Fibroblast of lung (primary cell): ENCODE results near the gene CIC. TPM values are rescaled to one million over a fixed set of nuclear protein-coding genes. Genes with fewer than 3 reads are reported as not detected.
A peak's percentile ranks its signal among the peaks of the same experiment; 100 is the strongest.

ENCODE experiments used
- DNase-seq, 2 donors: peaks; one replicate each; pipeline versions ENCODE4 v3.0.0 to v3.0.0-alpha.2; 2010; ENCODE audit warnings: low read depth in 2 of 2
- H2AFZ ChIP-seq: 2 replicates; pipeline ENCODE4 v1.5.1; 2012; ENCODE audit warnings: low read length, control low read depth, inconsistent platforms
- H3K27ac ChIP-seq: 2 replicates; pipeline ENCODE4 v1.5.1; 2011; ENCODE audit warnings: low read length, control low read depth; ENCODE audit not compliant: insufficient read depth
- H3K27me3 ChIP-seq: 2 replicates; pipeline ENCODE4 v1.5.1; 2011; ENCODE audit warnings: mild to moderate bottlenecking, low read length; ENCODE audit not compliant: control insufficient read depth, insufficient read depth
- H3K36me3 ChIP-seq: 2 replicates; pipeline ENCODE4 v1.5.1; 2011; ENCODE audit warnings: low read length; ENCODE audit not compliant: control insufficient read depth, insufficient read depth
- H3K4me1 ChIP-seq: 2 replicates; pipeline ENCODE4 v1.5.1; 2011; ENCODE audit warnings: low read length; ENCODE audit not compliant: control insufficient read depth, insufficient read depth; ENCODE audit errors: extremely low read depth
- H3K4me2 ChIP-seq: 2 replicates; pipeline ENCODE4 v1.5.1; 2011; ENCODE audit warnings: low read length, control low read depth; ENCODE audit not compliant: insufficient read depth; ENCODE audit errors: extremely low read depth
- H3K4me3 ChIP-seq, 4 experiments: fragments of 200-600 bp in 1 of 4; sonication (generic) in 1 of 4; replicated peaks in 1 of 4; 2 replicates each; pipeline ENCODE4 v1.5.1; 2011 to 2016; ENCODE audit warnings: low read length in 4 of 4, low read depth in 3 of 4, mild to moderate bottlenecking in 3 of 4, control low read depth in 2 of 4, inconsistent platforms in 1 of 4, mixed read lengths in 1 of 4; ENCODE audit not compliant: insufficient read depth in 1 of 4; ENCODE audit errors: control extremely low read depth in 1 of 4
- H3K79me2 ChIP-seq: 2 replicates; pipeline ENCODE4 v1.5.1; 2012; ENCODE audit warnings: mild to moderate bottlenecking, low read length, inconsistent platforms; ENCODE audit not compliant: control insufficient read depth, insufficient read depth
- H3K9ac ChIP-seq: 2 replicates; pipeline ENCODE4 v1.5.1; 2011; ENCODE audit warnings: mild to moderate bottlenecking, low read length, control low read depth; ENCODE audit not compliant: insufficient read depth
- H3K9me3 ChIP-seq: 2 replicates; pipeline ENCODE4 v1.5.1; 2012; ENCODE audit warnings: low read depth, low read length; ENCODE audit not compliant: control insufficient read depth, insufficient read depth
- H4K20me1 ChIP-seq: 2 replicates; pipeline ENCODE4 v1.5.1; 2011; ENCODE audit warnings: low read length; ENCODE audit not compliant: control insufficient read depth, insufficient read depth; ENCODE audit errors: extremely low read depth
- CTCF ChIP-seq, 2 donors: IDR thresholded peaks in 1 of 2; conservative IDR thresholded peaks in 1 of 2; 1 replicate in 1 of 2; 2 replicates in 1 of 2; pipeline ENCODE4 v1.5.1; 2011 to 2012; ENCODE audit warnings: low read length in 2 of 2, control low read depth in 1 of 2, inconsistent platforms in 1 of 2, low read depth in 1 of 2, mild to moderate bottlenecking in 1 of 2
- EZH2 ChIP-seq: IDR thresholded peaks from 2 replicates; pipeline ENCODE4 v1.5.1; 2012; ENCODE audit warnings: low read length, control low read depth, mild to moderate bottlenecking; ENCODE audit errors: missing control alignments
- polyA plus RNA-seq, 2 donors: library from polyadenylated mRNA; depleted of rRNA in 1 of 2; stranded (reverse) in 1 of 2; unstranded in 1 of 2; fragments of >200 nt; gene quantifications; 2 replicates each; pipeline ENCODE4 v1.2.1, GENCODE V29; 2011 to 2012; ENCODE audit warnings: missing spikeins in 1 of 2
- total RNA-seq: library from RNA; depleted of rRNA; stranded (reverse); fragments of >200 nt; gene quantifications from 2 replicates; pipeline ENCODE4 v1.2.1, GENCODE V29; 2014

CIC gene
- total and polyA plus RNA-seq, 2 donors (not counting 1 experiment from before 2014, with no cell fraction given), result 8.5 to 23.6 TPM

- Histone ChIP-seq H3K4me3 (peak overlapping the region; percentile 77 to 98 (median 87)), H3K4me2 (peak overlapping the region; percentile 77), H2AFZ (no peak overlapping the region), H3K4me1 (peaks cover 8% of the 10 kb centered on the region), H3K9me3 (no peaks in the 10 kb centered on the region), H3K27me3 (no peaks in the 10 kb centered on the region), H4K20me1 (no peaks in the 10 kb centered on the region), H3K79me2 (peaks cover 58% of the 10 kb centered on the region), H3K36me3 (peaks cover 17% of the 10 kb centered on the region), H3K9ac (peak overlapping the region; percentile 85), H3K27ac (peak overlapping the region; percentile 89)
- TF ChIP-seq EZH2, result no peak
- TF ChIP-seq CTCF (conservative IDR thresholded peaks at IDR 0.05 in 1 of 2, IDR thresholded peaks at IDR 0.05 in 1 of 2; ENCODE audit: low read depth in 1 of 2, low read length in 2 of 2), result no peak
- DNase-seq, result no peak
These were observed 48.3 kb upstream of the CIC start for GRCh38 chr19:42220751-42221097.

GRCh38 chr19:42224940-42225717, 43.9 kb upstream of the CIC start:
- no peak for TF ChIP-seq EZH2
- TF ChIP-seq CTCF (conservative IDR thresholded peaks at IDR 0.05 in 1 of 2, IDR thresholded peaks at IDR 0.05 in 1 of 2; ENCODE audit: low read depth in 1 of 2, low read length in 2 of 2), result no peak
- no peaks in the 10 kb centered on the region for H3K9me3 ChIP-seq
- H4K20me1 ChIP-seq, result no peaks in the 10 kb centered on the region
- no peak for DNase-seq
- peaks cover 41% of the 10 kb centered on the region for H3K36me3 ChIP-seq
- no peaks in the 10 kb centered on the region for H3K4me1 ChIP-seq
- H3K79me2 ChIP-seq, result peaks cover 51% of the 10 kb centered on the region
- H2AFZ ChIP-seq, result no peak overlapping the region
- no peaks in the 10 kb centered on the region for H3K27me3 ChIP-seq
- no peak overlapping the region for H3K9ac ChIP-seq
- no peak overlapping the region for H3K27ac ChIP-seq
- no peak overlapping the region for H3K4me2 ChIP-seq
- no peak overlapping the region for H3K4me3 ChIP-seq

GRCh38 chr19:42225718-42226292, 43.2 kb upstream of the CIC start:
- no peaks in the 10 kb centered on the region for H4K20me1 ChIP-seq
- no peak overlapping the region for H3K9ac ChIP-seq
- H3K27me3 ChIP-seq, result no peaks in the 10 kb centered on the region
- H3K9me3 ChIP-seq, result no peaks in the 10 kb centered on the region
- H3K79me2 ChIP-seq, result peaks cover 46% of the 10 kb centered on the region
- H2AFZ ChIP-seq, result no peak overlapping the region
- no peaks in the 10 kb centered on the region for H3K4me1 ChIP-seq
- TF ChIP-seq EZH2, result no peak
- TF ChIP-seq CTCF (conservative IDR thresholded peaks at IDR 0.05 in 1 of 2, IDR thresholded peaks at IDR 0.05 in 1 of 2; ENCODE audit: low read depth in 1 of 2, low read length in 2 of 2), result no peak
- H3K36me3 ChIP-seq, result peaks cover 45% of the 10 kb centered on the region
- H3K4me2 ChIP-seq, result no peak overlapping the region
- no peak overlapping the region for H3K4me3 ChIP-seq
- no peak overlapping the region for H3K27ac ChIP-seq
- no peak for DNase-seq
